ENCODE results near the gene MPV17L2.

MPV17L2 gene

GRCh38 chr19:18160971-18161635 is 31.9 kb upstream of the MPV17L2 start:
- DNase-seq: peak; percentile 97

DNA sequence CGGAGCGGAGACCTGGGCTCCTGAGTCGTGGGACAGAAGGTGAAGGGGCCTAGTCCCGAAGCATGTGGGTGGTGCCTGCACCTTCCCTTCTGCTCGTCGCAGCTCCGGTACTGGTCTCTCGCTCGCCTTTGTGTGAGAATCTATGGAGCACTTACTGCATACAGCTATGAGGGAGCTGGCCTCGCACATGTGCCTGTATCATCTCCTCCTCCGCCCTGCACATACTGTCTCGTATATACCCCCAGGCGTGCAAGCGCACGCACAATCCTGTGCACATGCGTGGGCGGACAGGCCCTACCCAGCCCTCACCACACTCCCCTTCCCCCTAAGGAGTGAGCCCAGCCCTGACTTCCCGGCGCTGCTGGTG is 31.4 kb upstream of the MPV17L2 start:
- no peak for DNase-seq

GRCh38 chr19:18164072-18164471 is 28.9 kb upstream of the MPV17L2 start:
- DNase-seq: no peak

DNA sequence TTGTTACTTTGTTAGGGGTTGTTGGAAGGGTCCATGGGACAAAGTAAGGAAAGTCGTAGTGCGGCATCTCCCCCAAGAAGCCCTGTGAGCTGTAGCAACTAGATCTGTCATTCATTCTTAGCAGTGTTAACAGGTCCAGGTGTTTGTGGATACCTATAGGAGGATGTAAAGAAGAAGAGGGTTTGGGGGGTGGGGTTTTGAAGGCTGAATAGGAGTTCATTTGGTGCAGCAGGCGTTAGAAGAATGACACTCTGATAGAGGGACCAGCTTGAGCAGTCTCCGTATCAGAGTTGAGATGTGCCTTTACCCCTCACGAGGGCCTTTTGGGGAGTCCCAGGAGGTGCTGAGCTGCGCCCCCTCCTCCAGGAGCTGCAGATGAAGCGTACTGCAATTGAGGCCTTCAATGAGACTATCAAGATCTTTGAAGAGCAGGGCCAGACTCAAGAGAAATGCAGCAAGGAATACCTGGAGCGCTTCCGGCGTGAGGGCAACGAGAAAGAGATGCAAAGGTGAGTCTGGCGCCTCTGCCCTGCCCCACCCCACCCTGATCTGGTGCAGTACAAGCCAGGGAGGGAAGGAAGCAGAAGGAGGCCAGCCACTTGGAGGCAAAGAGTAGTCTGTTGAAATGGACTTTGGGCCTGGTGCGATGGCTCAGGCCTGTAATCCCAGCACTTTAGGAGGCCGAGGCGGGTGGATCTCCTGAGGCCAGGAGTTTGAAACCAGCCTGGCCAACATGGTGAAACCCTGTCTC is 27.0 kb upstream of the MPV17L2 start:
- DNase-seq: peak; percentile 17

GRCh38 chr19:18167011-18167410 is 26.0 kb upstream of the MPV17L2 start:
- peak; percentile 42 for DNase-seq

DNA sequence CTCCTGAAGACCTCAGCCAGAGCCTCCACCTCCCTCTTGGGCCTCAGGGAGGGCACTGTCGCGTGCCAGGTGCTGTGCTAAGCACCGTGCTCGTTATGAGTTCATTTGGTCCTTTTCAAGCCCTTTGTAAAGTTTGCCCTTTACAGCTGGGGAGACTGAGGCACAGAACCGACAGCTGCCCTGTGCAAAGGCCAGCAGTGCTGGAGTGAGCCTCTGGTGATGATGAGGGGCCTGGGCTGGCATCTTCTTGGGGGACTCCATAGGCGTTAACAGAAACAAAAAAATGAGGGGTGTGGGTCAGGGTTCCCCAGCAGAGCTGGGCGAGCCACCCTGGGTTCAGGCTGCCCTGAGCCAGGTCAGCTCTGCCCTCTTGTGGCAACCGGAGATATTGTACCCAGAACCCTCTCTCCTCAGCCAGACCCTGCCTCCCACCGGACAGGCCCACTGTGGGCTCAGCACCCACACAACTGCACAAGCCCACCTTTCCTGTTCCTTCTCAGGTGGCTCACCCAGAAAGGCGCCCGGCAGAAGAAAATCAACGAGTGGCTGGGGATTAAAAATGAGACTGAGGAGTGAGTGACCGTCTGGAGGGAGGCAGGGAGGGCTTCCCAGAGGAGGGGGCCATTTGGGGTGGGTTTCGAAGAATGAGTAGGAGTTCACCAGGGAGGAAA is 24.9 kb upstream of the MPV17L2 start:
- DNase-seq: peak; percentile 100

- DNase-seq: no peak
These were observed 24.2 kb upstream of the MPV17L2 start for GRCh38 chr19:18168673-18169381.

- no peak for DNase-seq
These were observed 22.2 kb upstream of the MPV17L2 start for GRCh38 chr19:18170714-18171255.

DNA sequence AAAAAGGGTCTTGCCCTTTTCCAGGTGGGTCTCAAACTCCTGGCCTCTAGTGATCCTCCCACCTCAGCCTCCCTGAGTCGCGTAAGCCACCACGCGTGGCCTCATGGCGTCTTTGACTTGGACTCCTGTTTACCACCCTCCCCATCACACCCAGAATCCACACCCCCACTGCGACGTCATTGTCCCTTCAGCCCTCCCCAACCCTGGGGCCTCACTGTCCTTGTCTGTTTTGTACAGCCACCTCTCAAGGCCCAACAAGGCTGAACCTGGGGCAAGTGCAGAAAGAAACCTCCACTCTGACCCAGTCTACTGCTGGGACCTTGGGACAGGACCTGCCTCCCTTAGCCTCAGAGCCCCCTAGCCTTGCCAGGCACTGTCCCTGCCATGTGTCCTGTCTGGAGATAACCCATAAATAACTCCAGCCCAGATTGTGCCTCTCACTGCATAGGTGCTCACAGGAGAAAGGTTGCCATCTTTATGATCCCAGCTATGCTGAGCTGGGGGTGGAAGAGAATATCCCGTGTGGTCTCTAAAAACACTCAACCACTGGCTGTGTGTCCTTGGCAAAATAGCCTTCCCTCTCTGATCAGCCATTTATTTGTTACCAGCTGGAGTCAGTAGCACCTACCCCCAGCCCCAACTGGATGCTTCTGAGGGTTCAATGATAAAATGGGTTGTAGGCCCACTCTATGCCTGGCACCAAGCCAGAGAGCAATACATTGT is 21.3 kb upstream of the MPV17L2 start:
- peak; percentile 18 for DNase-seq

- peak; percentile 23 for DNase-seq
These were observed 20.5 kb upstream of the MPV17L2 start for GRCh38 chr19:18172331-18173053.

DNA sequence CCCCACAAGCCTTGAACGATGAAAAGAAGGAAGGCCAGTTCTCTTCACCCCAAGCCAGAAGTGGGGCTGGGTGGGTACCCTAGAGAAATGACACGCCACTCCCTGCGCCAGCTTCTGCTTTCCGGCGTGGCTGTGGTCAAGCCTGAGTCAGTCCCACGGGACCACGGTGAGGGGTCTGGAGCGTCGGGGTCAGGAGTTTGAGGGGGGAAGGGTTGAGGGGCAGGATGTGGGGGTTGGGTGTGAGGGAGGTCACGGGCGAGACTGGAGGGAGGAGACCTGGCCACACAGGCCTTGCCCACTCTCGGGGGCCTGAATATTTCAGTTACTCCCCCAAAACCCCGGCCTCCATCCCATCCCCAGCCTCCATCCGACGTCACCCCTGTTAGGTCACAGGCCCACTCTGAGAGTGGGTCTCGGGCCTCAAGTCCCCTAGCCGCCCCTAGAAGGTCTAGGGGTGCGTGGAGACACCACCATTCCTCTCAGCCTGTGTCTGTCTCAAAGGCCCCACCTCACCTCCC is 19.9 kb upstream of the MPV17L2 start:
- DNase-seq: no peak

DNA sequence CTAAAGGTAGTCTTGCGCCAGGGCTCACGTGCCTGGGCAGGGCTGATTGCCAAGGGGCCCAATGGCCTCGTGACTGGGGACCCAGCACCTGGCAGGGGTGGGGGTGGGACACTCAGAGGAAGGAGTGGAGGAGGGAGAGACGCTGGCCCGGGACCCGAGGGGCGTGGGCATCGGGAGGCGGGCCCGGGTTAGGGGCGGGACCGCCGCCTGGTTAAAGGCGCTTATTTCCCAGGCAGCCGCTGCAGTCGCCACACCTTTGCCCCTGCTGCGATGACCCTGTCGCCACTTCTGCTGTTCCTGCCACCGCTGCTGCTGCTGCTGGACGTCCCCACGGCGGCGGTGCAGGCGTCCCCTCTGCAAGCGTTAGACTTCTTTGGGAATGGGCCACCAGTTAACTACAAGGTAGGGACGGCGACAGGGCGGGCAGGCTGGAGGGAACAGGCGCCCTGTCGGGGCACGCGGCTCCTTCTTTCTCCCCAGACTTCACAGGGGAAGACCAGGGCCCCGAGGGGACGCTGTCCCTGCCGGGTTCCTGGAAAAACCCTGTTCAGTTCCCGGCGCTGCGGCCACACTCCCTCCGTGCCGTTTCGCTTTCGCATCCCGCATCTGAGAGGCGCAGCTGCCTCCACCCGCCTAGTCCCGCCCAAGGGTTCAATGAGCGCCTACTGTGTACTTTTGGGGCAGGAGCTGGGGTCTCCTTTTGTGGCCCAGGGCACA is 19.3 kb upstream of the MPV17L2 start, which contains the start of gene IFI30:
IFI30 (plus strand) TSS at position 242 of the 717 bp plus-strand sequence; CDS start at position 271, 29 bp downstream.
- peak; percentile 95 for DNase-seq

- DNase-seq: no peak
These were observed 18.0 kb upstream of the MPV17L2 start for GRCh38 chr19:18174983-18175382.

- no peak for DNase-seq
These were observed 16.4 kb upstream of the MPV17L2 start for GRCh38 chr19:18176367-18177310.

- no peak for DNase-seq
These were observed 13.1 kb upstream of the MPV17L2 start for GRCh38 chr19:18179957-18180356.

DNA sequence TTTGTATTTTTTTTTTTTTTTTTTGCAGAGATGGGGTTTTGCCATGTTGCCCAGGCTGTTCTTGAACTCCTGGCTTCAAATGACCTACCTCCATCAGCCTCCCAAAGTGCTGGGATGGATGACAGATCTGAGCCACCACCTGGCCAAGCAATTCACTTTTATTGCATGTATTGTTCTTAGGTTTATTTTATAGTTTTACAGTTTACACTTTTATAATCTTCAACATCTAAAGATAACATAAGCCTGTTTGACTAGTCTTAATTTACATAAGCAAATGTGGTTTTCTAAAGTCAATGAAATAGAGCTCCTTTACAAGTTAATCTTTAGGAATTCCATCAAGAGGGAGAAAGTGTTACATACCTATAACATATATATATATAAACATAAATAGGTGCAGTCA is 9.5 kb upstream of the MPV17L2 start:
- no peak for DNase-seq

DNA sequence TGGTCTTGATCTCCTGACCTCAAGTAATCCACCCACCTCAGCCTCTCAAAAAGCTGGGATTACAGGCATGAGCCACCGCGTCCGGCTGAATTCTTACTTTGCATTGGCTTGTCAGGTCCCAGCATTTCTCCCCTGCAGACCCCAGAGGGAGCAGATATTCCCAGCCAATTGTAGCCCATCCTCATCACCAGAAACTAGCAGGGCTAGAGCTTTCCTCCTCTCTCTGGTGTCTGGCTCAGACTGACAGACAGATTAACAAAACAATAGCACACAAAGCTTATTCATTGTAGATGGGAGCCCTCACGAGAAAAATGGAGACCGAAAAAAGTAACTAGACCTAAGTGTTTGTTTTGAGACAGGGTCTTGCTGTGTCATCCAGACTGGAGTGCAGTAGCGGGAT is 7.5 kb upstream of the MPV17L2 start:
- DNase-seq: no peak

- DNase-seq: no peak
These were observed 2.7 kb upstream of the MPV17L2 start for GRCh38 chr19:18190278-18190677.

DNA sequence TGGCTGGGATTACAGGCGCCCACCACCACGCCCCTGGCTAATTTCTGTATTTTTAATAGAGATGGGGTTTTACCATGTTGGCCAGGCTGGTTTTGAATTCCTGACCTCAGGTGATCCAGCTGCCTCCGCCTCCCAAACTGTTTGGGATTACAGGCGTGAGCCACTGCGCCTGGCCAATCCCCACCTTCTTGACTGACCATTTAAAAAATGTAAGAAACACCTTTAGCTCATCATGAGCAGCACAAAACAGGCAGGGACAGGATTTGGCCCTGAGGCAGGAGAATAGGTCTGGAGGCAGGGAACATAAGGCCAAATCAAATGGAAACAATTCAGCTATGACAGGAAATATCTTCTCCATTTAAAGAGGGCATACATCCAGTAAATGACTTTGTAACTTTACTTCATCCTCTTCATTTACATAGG is 1.4 kb upstream of the MPV17L2 start:
- DNase-seq: no peak
